ENCODE results near the gene CDH4.
"Not testable (repeated sequence)": the region's sequence is repeated elsewhere in the genome, so short reads cannot be mapped to it uniquely, and the experiment has no call there.

CDH4 gene

DNA sequence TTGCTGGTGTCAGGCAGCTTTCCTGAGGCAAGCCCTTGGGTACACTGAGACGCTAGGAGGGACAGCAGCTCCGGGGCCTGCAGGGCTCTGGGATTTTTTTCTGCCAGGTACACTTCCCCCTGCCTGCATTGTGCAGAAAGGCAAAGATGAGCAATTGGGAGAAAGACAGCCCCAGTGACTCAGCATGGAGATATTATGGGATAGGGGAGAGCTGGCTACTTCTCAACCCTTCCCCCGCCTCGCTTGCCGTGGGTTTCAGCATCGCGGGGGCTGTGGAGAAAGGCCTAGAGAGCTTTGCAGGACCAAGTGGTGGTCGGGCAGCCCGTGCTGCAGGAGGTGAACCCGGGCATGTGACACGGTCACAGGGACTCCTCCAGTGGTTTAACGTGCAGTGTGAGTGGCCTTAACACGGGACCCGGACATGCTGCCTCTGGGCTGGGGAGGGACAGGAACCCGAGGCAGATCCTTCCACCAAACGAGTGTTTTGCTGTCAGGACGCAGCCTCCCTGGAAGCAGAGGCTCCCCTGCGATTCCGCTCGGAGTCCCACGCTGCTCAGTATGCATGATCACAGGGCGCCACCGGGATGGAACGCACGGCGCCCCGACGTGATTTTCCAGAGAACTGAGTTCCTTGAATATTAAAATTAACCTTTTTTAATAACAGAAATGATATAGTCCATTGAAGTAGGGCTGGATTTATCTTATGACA is 139.9 kb downstream of the CDH4 start:
- DNase-seq, result no peak

DNA sequence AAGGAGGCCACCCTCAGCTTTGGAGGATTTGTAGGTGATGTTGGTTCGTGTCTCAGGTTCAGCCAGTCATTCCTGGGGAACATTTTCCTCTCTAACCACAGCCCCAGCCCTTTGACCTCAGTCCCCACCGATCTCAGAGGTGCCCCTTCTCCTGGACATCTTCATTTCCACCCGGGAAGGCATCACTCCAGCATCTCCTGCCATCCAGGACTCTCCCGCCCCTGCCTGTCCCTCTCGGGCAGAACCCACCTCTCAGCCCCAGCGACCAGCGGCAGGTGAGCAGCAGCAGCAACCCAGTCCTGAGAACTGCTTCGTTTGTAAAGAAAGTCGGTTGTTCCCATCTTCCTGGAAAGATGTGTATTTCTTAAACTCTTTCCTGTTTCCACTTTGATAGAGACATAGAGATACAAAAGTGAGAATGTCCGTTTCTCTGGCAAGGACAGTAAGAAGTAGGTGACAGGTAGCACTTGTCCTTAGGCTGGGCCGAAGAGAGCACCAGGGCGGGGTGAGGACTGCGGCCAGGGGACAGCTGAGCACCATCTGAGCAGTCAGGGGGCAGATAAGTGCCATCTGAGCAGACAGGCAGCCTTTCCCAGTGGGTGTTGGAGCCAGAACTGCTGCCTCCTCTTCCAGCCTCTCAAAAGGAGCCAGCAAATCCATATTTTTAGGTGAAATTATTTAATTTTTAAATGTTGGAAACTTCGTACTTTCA is 142.2 kb downstream of the CDH4 start:
- DNase-seq, result no peak

DNA sequence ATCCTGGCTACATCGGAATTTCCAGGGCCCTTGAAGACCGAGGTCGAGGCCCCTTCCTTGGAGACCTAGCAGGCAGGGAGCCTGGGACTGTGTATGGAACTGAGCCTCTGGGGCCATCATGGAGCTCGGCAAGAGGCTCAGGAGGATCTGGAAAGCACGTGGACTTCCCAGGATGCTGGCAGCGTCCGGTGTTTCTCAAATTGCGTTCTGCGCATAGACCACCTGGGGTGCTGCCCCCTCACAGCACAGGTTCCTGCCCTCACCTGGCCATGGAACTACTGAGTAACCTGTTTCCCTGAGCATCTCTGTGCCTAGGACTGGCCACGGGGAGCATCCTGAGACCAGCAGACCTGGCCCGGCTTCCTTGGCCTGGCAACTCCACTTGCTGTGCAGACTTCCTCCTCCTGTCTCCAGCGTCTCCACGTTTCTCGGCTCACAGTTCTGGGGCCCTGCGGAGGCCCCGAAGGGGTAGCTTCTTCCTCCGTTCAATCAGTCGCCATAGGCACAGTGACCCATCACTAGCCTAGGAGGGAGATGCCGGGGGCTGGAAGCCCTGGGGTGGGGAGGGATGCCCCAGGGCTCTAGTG is 144.3 kb downstream of the CDH4 start:
- DNase-seq, result no peak

DNA sequence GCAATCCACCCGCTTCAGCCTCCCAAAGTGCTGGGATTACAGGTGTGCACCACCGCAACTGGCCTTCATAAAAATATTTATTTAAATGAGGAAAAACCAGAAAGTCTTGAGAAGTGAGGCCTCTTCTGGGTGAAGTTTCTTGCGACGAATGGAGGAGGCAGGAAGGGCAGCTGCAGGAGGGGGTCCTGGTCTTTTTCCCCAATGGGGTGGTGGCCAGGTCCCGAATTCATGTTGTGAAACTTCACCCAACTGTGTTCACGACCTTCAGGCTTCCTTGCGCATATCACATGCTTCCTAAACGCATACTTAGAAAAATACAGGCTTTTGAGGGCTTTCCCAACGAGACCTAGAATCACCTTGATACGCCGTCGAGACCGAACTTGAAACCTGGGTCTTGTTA is 145.1 kb downstream of the CDH4 start:
- DNase-seq, result no peak

DNA sequence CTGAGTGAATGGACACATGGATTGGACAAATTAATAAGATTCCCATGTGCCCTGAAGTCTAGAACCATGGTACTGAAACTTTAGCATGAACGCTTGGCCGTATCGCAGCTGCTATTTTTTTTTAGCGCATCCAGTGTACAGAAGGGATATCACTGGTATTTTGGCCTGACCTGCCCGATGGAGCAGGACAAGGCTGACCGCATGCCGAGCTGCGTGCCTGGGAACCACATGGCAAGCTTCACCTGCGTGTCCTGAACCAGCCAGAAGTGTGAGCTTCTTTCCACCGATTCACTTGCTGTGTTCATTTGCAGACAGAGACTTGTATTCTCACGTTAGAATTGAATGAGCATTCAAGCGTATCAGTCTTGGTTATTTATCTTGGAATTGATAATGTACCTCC is 145.7 kb downstream of the CDH4 start:
- DNase-seq, result no peak

DNA sequence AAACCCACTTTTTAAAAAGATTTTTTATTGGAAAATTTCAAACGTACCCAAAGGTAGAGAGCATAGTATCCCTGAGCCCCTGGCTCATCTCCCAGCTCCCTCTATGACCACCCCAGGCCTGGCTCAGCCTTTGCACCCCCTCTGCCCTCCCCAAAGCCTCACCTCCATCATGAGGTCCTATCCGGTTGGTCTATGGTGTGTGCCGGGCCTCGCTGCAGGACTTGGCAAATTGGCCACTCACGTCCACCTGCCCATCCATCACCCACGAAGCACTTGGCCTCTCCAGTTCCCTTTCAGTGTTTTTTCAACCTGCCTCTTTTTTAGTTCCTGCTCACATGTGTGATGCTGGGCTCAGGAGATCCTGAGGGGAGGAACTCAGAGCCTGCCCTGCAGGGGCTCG is 147.4 kb downstream of the CDH4 start:
- no peak for DNase-seq

DNA sequence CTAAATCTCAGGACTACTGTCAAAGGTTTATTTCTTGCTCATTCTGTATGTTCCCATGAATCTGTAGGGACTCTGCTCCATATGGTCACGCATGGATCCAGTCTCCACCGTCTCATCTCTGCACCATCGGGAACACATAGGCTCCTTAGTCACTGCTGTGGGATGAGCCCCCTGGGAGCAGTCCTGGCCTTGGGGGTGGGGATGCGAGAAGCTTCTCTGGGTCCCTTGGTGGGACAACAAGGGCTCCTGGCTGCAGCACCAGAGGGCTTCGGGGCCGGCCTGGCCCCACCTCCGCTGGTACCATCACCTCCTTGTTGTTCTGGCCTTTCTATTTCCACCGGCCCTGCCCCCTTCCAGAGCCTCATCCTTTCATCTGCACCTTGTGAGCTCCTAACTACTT is 148.4 kb downstream of the CDH4 start:
- DNase-seq, result no peak

DNA sequence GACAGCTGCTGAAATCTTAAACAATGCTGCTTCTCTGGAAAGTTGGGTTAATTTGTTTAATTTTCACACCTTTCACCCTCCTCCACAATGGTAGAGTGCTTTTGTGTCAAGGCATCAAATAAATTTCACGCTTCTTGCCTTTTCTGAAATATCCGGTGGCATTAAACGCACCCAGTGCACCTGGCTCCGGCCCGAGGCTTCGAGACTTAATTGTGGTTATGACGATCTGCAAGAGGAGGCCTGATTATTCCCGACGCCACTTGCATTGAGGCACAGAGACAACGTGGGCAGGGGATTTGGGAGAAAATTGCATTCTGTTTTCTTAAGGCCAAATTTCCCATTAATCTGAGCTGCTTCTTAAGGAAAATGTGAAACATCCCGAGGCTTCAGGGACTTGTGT is 152.2 kb downstream of the CDH4 start:
- DNase-seq, result no peak

DNA sequence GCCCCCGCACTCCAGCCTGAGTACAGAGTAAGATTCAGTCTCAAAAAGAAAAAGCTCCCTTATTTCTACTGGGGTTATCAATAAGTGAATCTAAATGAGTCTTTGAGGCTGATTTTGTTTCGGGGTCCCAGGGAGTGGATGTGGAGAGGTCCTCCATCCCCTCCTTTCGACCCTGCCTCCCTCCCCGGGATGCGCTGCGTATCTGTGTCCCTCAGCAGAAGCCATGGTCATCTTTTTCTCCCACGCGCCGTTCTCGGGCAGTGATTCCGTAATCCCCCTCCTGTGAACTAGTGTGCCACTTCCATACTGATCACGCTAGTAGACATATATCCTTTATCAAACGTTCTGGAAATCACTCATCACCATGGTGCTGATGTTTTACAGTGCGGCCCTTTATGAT is 152.9 kb downstream of the CDH4 start:
- no peak for DNase-seq

DNA sequence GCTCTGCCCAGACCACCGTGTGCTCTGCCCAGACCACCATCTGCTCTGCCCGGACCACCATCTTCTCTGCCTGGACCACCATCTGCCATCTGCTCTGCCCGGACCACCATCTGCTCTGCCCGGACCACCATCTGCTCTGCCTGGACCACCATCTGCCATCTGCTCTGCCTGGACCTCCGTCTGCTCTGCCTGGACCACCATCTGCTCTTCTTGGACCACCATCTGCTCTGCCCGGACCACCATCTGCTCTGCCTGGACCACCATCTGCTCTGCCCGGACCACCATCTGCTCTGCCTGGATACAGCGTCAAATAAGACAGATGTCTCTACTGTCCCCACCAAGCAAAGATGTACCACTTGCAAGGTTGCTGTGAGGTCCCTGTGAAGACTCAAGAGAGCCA is 154.7 kb downstream of the CDH4 start:
- DNase-seq, result not testable (repeated sequence)

DNA sequence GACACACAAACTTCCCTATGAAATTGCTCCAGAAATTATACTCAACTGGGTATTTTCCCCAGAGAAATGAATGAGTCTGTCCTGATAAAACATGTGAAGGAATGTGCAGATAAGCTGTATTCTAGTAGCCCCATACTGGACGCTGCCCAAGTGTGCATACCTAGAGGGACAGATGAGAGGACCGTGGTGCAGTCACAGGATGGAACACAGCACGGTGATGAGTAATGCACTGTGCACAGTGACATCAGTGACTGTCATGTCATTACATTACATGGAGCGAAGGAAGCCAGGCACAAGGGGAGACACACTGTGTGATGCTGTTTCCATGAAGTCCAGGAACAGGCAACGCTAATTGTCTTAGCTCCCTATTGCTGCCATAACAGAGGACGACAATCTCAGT is 155.5 kb downstream of the CDH4 start:
- DNase-seq, result no peak

DNA sequence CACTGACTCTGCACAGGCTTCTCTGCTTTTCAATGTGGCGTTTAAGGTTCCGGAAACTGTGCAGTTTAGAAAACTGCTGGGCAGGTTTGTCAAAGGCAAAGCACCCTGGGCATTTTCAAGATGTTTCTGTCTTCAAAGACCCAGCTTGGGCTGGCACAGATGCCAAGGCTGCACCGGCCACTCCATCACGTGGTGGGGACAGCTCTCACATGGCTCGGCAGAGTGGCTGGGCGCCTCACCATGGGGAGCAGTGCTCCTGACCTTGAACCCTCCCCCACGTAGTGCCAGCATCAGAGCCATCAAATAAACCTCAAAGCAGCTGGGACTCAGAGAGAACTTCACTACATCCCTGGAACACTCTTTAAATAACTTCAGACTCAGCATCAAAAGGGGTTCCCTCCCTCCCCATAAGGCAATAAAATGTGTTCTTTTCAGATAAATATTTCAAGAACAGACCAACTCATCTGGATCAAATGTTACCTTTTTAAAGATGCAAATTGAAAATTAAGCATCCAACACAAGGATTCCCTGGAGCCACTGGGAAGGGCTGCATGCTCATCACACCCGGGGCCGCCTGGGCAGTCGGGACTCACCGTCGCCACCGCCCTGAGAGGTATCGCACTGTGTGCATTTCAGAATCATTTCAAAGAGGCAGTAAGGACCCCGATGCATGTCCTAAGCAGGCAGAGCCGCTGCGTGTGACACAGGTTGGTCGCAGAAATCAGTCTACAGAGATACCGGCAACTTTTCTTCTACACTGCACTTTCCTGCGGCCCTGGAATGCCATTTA is 157.1 kb downstream of the CDH4 start:
- no peak for DNase-seq

DNA sequence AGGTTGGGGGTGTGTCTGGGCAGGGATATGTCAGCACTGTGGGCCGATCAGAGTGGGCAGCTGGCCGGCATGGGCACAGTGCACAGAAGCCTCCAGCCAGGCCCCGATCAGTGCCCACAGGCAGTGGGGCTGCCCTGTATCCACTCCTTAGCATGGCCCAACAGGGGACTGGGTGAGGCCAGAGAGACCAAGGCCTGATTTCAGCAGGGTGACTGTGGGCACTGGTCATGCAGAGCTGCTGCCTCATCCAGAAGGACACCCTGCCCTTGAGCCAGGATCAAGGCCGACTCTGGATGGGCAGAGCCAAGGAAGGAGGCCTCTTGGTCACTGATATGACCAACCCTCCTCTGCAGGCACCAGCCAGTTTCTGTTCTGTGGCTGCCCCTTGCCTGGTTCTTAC is 159.7 kb downstream of the CDH4 start:
- DNase-seq, result no peak

DNA sequence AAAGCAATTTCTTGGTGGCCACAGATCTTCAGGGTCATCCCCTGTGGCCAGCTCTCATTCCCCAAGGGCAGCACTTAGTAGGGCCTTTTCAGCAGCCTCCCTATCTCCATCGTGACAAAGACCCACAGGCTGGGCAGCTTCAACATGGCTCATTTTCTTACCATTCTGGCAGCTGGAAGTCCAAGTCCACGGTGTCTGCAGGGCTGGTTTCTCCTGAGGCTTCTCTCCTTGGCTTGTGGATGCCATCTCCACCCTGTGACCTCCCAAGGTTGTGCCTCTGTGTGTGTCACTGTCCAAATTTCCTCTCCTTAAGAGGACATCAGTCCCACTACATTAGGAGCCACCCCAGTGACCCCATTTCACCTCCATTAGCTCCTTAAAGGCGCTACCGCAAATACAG is 161.7 kb downstream of the CDH4 start:
- DNase-seq, result no peak

DNA sequence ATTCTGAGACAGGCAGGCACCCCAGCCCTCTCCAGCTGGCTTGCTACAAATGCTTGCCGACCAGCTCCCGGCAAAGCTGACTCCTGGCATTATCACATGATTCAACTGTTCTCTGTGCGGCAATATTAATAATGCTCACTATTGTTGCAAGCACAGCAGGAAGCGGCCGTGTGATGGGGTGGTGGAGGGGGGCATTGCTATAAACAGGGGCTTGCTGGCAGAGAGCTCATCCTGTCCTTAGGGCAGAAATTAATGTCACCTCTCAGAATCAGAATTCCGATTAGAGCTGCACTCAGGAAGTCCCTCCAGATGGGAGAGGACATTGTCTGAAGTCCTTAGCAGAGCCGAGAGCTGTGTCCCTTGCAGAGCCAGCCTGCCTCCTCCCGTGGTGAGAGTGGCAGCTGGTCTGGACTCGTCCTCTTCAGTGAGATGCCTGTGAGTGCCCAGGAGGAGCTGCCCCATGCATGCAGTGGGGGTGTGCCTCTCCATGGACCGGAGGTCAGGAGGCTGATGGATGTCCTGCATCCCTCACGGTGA is 162.5 kb downstream of the CDH4 start:
- DNase-seq, result no peak

DNA sequence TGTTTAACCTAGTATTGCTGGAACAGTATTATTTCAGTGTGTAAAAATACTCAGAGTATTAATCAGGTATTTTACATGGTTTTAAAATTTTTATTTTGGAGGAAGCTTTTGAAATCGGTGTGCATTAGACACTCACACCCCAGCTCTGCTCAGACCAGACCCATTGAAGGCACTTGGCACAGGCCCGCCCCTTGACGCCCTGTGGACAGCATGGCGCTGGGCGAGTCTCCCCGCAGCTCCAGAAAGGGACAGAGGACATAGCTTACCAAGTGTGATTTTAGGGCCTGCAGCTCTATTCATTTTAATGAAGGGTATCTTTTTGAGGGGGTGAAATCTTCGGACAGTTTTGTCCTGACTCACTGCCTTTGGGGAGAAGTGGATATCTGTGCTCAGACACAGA is 164.5 kb downstream of the CDH4 start:
- DNase-seq, result no peak

DNA sequence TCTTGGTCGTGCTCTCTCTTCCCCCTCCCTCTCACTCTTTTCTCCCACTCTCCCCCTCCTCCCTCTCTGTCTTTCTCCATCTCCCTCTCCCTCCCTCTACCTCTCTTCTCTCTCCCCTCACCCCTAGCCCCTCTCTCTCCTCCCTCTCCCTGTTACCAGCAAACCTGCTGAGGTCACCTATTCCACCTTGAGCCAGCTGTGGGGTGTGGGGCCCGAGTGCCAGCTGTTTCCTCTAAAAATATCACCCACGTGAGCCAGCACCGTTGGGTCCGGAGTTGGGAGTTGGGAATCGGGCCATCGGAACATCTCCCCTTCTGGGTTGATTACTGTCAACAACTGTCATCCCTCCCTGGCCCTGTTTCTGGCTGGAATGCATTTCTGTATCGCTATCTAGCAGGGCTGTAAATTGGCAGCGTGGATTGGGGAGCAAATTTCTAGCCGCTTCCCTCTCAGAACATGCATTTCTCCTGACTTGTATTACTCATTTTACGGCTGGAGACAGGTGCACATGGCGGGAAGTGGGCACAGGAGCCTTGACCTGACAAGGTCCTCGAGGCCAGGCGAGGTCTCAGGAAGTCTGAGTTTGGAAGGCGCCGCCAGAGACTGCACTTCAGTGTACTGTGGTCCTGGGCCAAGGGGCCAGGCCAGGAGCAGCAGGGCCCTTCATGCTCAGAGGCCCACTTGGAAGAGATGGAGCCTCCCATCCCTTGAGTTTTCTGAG is 165.3 kb downstream of the CDH4 start:
- no peak for DNase-seq

DNA sequence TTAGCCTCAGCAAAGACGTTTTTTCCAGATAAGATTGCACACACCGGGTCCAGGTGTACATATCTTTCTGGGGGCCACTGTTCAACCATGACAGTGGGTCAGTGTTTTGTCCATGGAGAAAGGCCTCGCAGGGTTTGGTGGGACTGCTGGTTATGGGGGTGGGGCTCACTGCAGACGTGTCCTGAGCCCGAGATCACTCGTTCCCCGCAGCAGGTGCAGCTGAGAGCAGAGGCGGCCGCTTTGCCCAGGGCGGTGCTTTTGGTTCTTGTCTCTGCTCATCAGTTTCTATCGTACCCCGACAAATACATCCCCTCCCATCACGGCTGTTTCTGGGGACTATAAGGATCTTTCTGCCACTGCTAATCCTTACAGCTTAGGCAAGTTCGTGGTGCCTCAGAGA is 166.9 kb downstream of the CDH4 start:
- DNase-seq, result no peak

DNA sequence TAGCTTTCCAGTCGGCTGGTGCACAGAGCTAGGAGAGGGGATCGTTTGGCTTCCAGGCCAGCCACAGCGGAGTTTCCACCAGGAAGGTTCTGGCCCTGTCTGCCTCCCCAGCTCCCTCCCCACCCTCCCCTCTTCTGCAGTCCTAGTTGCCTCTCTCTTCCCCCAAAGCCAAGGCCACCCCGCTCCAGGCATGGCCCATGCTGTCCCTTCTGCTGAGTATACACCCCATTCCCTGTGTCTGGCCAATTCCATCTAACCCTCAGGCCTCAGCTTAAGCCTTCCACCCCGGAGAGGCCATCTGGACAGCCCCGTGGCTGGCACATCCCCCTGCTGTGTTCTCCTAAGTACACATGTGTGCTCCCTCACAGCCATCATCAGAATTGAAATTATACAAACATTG is 167.4 kb downstream of the CDH4 start:
- DNase-seq, result no peak

DNA sequence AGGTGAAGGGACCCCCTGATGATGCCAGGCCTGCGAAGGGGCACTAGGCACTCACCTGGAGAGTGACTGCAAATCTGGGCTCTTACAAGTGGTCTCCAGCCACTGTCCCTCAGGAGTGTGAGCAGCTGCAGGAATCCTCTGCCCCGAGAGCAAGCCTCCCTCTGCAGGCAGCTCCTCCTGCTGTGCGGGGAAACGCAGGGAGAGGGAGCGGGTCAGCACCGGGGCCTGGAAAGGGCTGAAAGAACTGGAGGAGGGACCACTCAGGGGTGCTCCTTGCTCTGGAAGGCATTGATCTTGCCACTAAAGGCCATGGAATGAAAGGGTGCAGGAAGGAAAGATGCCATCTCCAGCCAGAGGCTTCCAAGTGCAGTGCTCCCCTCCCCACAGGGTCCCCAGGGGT is 168.0 kb downstream of the CDH4 start:
- no peak for DNase-seq

DNA sequence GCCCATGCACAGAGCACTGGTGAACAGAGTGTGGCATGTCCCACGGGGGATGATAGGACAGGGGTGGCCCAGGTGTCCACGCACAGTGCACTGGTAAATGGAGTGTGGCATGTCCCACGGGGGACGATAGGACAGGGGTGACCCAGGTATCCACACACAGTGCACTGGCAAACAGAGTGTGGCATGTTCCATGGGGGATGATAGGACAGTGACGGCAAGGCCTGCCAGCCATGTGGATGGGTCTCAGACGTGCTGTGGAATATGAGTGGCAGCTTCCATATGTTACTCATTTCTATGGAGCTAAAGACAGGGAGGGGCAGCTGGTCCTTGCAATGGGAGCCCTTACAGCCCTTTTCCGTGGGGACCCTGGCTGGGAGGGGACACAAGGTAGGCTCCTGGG is 168.7 kb downstream of the CDH4 start:
- no peak for DNase-seq

DNA sequence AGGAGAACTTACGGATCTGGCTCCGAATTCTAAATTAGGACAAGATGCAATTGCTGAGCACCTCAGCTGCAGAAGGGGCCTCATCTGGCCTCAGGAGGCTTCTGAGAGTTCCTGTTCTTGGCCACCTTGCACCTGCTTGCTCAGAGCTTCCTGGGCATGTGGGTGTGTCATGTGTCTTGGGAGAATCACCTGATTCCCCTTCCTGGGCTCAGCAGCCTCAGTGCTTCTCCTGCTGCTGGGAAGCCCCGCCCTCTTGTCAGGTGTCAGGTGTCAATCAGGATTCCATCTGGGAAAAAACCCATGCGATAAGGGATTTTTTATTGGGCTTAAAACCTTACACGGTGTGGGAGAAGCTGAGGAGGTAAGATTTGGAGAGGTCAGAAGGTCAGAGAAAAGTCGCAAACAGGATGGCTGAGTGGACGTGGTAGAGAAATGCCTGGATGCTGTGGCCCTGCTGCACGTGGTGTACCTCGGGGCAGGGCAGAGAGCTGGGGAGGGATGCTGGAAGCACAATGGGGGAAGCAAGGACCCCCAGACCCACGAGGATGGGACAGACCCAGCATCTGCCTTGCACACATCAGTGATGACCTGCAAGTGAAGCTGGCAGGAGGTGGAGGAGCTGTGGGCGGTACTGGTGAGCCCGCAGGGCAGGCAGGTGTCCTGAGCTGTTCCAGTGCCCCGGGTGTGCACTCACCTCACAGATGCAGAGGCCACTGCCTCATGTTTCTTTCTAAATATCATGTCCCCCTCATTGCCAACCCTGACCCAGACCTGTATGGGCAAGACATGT is 170.8 kb downstream of the CDH4 start:
- no peak for DNase-seq

All from CD4-positive, alpha-beta T cell treated with Interleukin-15 for 1 hour (primary cell).